GM12801 (cell line): Measurements from ENCODE around the gene IL1RAPL1.

Source experiments
- CTCF ChIP-seq: IDR thresholded peaks from one replicate; pipeline ENCODE4 v1.5.1; 2011; ENCODE audit warnings: control low read depth; ENCODE audit not compliant: insufficient read length; ENCODE audit errors: extremely low read depth

Gene IL1RAPL1

DNA sequence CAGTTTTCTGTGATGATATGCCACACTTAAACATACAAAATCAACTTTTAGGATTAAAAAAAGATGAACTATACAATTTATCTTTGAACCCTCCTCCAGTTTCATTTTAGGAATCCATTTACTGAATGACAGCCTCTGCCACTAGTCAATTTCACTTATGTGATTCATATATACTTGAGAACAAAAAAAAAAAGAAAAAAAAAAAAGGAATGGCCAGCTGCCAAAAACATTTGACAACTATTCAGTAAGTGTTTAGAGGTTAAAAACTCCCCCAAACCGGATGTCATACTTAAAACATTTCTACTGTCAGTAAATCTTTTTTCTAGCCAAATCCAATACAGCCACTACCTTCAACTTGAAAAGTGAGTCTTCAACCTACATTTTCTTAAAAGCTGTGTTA, 1361.4 kb downstream of the IL1RAPL1 start:
- TF ChIP-seq CTCF = no peak

GRCh38 chrX:29952016-29952415, 1364.8 kb downstream of the IL1RAPL1 start:
- no peak for TF ChIP-seq CTCF

DNA sequence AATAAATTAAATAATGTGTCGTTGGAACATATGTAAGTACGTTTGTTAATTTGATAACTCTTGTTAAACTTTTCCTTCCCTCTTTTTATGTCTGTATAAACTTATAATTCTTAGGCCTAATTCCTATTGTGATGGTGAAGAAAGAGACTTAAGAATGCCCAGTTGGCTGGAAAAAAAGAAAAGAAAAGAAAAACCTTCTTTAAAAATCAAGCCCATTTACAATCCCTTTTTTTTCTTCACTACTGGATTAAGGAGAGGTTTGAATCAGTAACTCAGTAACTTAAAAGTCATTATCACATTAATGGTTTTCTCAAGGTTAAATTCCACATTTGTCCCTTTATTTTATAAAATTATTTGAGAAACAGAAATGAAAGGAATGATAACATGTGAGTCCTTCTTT, 1374.8 kb downstream of the IL1RAPL1 start:
- TF ChIP-seq CTCF = no peak

GRCh38 chrX:29965634-29966033, 1378.4 kb downstream of the IL1RAPL1 start:
- no peak for TF ChIP-seq CTCF

GRCh38 chrX:29992083-29992482, 1404.8 kb downstream of the IL1RAPL1 start:
- TF ChIP-seq CTCF = no peak

DNA sequence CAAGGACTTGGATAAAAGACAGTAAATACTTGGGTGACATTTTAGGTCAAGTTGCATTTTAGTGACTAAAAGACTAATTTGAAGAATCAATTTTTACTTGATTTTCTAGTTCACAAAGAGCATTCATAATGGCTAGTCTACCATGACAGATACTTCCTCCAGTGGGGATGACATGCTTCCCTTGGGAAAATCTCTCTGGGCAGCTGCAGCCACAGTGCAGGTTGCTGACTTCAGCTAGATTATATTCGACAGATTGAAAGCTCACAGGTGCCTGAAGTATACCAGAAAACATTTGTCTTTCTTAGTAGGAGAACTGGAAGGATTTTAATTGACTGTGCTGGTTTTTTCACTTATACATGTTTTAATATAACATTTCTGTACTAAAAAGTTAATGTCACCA, 1418.6 kb downstream of the IL1RAPL1 start:
- no peak for TF ChIP-seq CTCF
